GM23338 (cell line): ENCODE results near the gene CADPS2. TPM values are rescaled to one million over a fixed set of nuclear protein-coding genes. Genes with fewer than 3 reads are reported as not detected.

Experiments
- ATAC-seq: fragments of 200-7000 bp; cut with Tn5 transposase; 3 replicates; pipeline ENCODE4 v1.9.1; 2020
- DNase-seq: peaks from one replicate; pipeline ENCODE4 v3.0.0-alpha.2; 2015; ENCODE audit warnings: low spot score
- H2AFZ ChIP-seq: fragments of 200-600 bp; sonication (generic); 2 replicates; pipeline ENCODE4 v1.8.0; 2016; ENCODE audit warnings: antibody characterized with exemption, mild to moderate bottlenecking, moderate library complexity
- H3F3A ChIP-seq: fragments of 200-600 bp; sonication (generic); replicated peaks from 2 replicates; pipeline ENCODE4 v1.8.0; 2017; ENCODE audit warnings: antibody characterized with exemption, mixed run types, low read depth
- H3K27ac ChIP-seq: fragments of 200-600 bp; sonication (generic); 2 replicates; pipeline ENCODE4 v1.6.1; 2016; ENCODE audit warnings: low read depth
- H3K27me3 ChIP-seq: fragments of 200-600 bp; sonication (generic); 2 replicates; pipeline ENCODE4 v1.8.0; 2016; ENCODE audit warnings: mild to moderate bottlenecking, mixed run types, moderate library complexity; ENCODE audit not compliant: insufficient read depth
- H3K36me3 ChIP-seq: fragments of 200-600 bp; sonication (generic); 2 replicates; pipeline ENCODE4 v1.8.0; 2016; ENCODE audit warnings: mild to moderate bottlenecking; ENCODE audit not compliant: insufficient read depth
- H3K4me1 ChIP-seq: fragments of 200-600 bp; sonication (generic); 2 replicates; pipeline ENCODE4 v1.8.0; 2016; ENCODE audit warnings: mild to moderate bottlenecking, moderate library complexity; ENCODE audit not compliant: insufficient read depth
- H3K4me2 ChIP-seq: fragments of 200-600 bp; sonication (generic); 2 replicates; pipeline ENCODE4 v1.7.1; 2017; ENCODE audit warnings: mixed run types
- H3K4me3 ChIP-seq: fragments of 200-600 bp; sonication (generic); 2 replicates; pipeline ENCODE4 v1.6.1; 2016; ENCODE audit warnings: mixed run types
- H3K79me2 ChIP-seq: fragments of 200-600 bp; sonication (generic); replicated peaks from 2 replicates; pipeline ENCODE4 v1.8.0; 2017; ENCODE audit warnings: mild to moderate bottlenecking; ENCODE audit not compliant: insufficient read depth
- H3K9me2 ChIP-seq: fragments of 200-600 bp; sonication (generic); 2 replicates; pipeline ENCODE4 v1.8.0; 2017; ENCODE audit not compliant: insufficient read depth
- H4K20me1 ChIP-seq: fragments of 200-600 bp; sonication (generic); replicated peaks from 2 replicates; pipeline ENCODE4 v1.8.0; 2017; ENCODE audit warnings: mild to moderate bottlenecking; ENCODE audit not compliant: insufficient read depth
- H3K27ac Mint-ChIP-seq: 2 replicates; pipeline ENCODE4 v1.8.0; 2020; ENCODE audit warnings: inconsistent platforms, mild to moderate bottlenecking, moderate library complexity, mixed read lengths
- H3K27me3 Mint-ChIP-seq: 3 replicates; pipeline ENCODE4 v1.8.0; 2022; ENCODE audit warnings: low read depth, mild to moderate bottlenecking, moderate library complexity, mixed read lengths, inconsistent platforms; ENCODE audit not compliant: insufficient read depth, poor library complexity
- H3K36me3 Mint-ChIP-seq: 3 replicates; pipeline ENCODE4 v1.8.0; 2021; ENCODE audit warnings: low read depth, mild to moderate bottlenecking, inconsistent platforms, moderate library complexity, mixed read lengths
- H3K4me1 Mint-ChIP-seq: 3 replicates; pipeline ENCODE4 v1.8.0; 2020; ENCODE audit warnings: mild to moderate bottlenecking, inconsistent platforms, mixed read lengths
- H3K4me3 Mint-ChIP-seq: 3 replicates; pipeline ENCODE4 v1.8.0; 2021; ENCODE audit warnings: moderate library complexity, mild to moderate bottlenecking, inconsistent platforms, mixed read lengths
- H3K9me3 Mint-ChIP-seq: 3 replicates; pipeline ENCODE4 v1.8.0; 2020; ENCODE audit warnings: moderate library complexity, mild to moderate bottlenecking, inconsistent platforms, mixed read lengths
- EZH2 ChIP-seq: fragments of 200-600 bp; sonication (generic); IDR thresholded peaks from one replicate; pipeline ENCODE4 v1.8.0; 2017; ENCODE audit warnings: antibody characterized with exemption, mild to moderate bottlenecking, low read depth; ENCODE audit not compliant: unreplicated experiment
- JUNB ChIP-seq: IDR thresholded peaks from one replicate; pipeline ENCODE4 v1.6.1; 2016; ENCODE audit warnings: antibody characterized with exemption; ENCODE audit not compliant: unreplicated experiment
- STAT1 ChIP-seq: IDR thresholded peaks from one replicate; pipeline ENCODE4 v1.6.1; 2016; ENCODE audit warnings: antibody characterized with exemption; ENCODE audit not compliant: unreplicated experiment
- ZNF114 ChIP-seq: fragments of 250-450 bp; sonication (Bioruptor Pico); IDR thresholded peaks from 2 replicates; pipeline ENCODE4 v1.5.0; 2020; ENCODE audit warnings: mild to moderate bottlenecking, moderate library complexity
- polyA plus RNA-seq: library from polyadenylated mRNA; unstranded; fragments of >200 nt; fragmentation: Nextera tagmentation; extraction: Ambion mirVana; gene quantifications from 2 replicates; pipeline ENCODE4 v1.2.1, GENCODE V29; 2016
- total RNA-seq: library from RNA; depleted of rRNA; stranded (reverse); fragments of >200 nt; shearing (Covaris generic); gene quantifications from 2 replicates; pipeline ENCODE4 v1.2.3, GENCODE V29; 2014
- TF ChIP-seq, protein P1 (sequence below): IDR thresholded peaks from one replicate; pipeline ENCODE4 v1.6.1; 2018; ENCODE audit warnings: antibody characterized with exemption; ENCODE audit not compliant: unreplicated experiment

CADPS2 gene
- total and polyA plus RNA-seq, 2 experiments from 2014 or later: 16.3 to 36.9 TPM

DNA sequence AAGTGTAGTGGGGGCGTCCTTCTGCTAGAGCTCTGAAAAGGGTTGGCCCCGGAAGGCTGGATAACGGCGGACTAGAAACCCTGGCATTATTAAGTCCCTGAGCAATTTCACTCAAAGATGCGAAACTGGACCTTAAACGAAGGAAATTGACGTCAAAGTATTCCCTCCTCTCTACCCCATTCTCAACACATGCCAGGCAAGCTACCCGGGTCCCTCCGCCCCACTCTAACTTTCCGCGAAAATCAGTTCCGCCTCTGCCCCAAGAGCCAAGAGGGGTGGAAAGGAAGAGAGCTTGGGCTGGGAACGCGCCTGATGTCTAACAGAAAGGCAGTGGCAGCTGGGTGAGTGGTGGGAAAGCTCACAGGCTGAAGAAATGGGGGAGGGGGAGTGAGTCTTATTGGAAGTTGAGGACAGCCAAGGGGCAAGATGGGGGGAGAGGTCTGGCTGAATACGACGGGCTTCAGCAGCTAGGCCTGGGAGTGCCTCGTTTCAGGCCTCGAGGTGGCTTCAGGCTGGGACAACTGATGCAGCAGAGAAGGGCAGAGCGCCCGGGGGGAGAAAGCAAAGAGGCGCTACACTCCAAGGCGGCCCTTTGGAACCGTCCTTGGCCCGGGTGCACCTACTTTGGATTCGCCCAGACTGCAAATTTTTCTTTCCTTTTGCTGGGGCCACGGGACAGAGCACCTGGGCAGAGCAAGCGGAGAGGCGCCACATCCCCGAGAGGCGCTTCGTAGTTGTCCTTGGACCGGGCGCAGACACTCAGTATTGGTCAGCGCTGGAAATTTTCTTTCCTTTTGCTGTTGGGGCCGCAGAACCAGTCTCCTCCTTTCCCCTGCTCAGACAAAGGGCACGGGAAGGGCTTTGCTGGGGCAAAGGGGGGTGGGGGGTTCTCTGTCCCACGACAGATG, 579.7 kb downstream of the CADPS2 start:
- peak; percentile 7 for ATAC-seq
- no peaks in the 10 kb centered on the region for H3K9me3 Mint-ChIP-seq
- Histone ChIP-seq H2AFZ (peak overlapping the region; percentile 87), H3K9me2 (no peaks in the 10 kb centered on the region), H3K4me1 (peaks cover 58% of the 10 kb centered on the region), H3K4me2 (peak overlapping the region; percentile 93), H3K27ac (no peak overlapping the region), H3K79me2 (no peaks in the 10 kb centered on the region), H3K36me3 (no peaks in the 10 kb centered on the region), H3K4me3 (peak overlapping the region; percentile 74), H4K20me1 (0 out of 2 replicates have a peak, but pooled peaks cover 3% of the 10 kb centered on the region), H3F3A (peaks cover 29% of the 10 kb centered on the region; the same call in 1 of the 2 replicates), H3K27me3 (peaks cover 100% of the 10 kb centered on the region)
- peak; percentile 94 for DNase-seq
- H3K4me1 Mint-ChIP-seq: peaks cover 46% of the 10 kb centered on the region
- no peaks in the 10 kb centered on the region for H3K36me3 Mint-ChIP-seq
- no peak overlapping the region for H3K27ac Mint-ChIP-seq
- no peak for TF ChIP-seq JUNB
- peak; percentile 93 for TF ChIP-seq EZH2
- peaks cover 88% of the 10 kb centered on the region for H3K27me3 Mint-ChIP-seq
- peak overlapping the region; percentile 83 for H3K4me3 Mint-ChIP-seq

DNA sequence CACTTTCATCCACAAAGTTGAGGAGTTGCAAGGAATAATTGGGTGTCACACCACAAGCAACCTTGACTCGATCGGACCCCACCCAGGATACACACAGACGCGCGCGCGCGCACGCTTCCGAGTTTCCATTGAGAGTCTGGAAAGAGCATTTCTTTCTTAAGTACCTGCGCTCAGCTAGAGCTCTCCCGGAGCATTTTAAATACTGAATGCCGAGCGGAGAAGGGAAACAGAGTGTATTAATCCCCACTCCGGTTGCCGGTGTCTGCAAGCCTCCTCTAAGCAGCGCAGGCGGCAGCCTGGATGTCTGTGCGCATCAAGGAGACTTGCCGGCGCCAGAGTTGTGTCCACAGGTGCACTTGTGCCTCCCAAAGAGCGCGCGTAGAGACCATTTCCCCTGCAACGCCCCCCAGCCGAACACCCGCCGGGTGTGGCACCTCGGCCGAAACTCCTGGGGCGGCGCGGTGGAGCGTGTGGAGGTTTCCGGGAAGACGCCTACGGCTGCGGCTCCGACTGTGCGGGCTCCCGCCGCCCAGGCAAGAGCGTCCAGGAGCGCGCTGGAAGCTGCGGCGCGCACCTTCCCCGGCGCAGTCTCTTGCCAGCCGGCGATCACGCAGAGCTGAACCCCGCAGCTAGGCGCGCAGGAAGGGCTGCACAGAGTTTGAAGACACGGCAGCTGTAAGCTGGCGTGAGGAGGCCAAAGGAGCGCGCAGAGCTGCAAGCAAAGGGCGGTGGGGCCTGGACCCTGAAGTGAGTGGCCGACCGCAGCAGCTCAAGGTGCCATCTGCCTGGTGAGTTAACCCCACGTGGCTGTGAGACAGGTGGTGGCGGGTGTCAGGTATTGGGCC, 580.6 kb downstream of the CADPS2 start:
- peaks cover 88% of the 10 kb centered on the region for H3K27me3 Mint-ChIP-seq
- peak overlapping the region; percentile 74 for H3K4me3 ChIP-seq

DNA sequence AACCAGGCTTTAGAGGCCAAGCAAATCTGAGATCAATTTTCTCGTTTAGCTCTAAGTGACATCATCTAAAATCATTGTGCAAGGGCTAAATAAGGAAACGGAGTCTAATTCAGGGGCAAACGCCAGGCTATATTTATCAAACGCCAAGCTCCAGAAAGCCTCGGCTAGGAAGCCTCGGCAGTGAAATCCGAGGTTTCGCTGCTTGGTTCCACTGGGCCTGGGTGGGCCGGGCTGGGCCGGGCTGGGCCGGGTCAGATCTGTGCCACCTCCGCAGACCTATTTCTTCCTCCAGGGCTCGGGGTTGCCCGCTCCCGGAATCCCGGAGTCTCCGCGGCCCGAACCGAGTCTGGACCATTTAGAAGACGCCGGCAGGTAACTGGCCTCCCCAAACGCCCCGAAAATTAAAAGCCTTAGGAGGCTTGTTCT, 581.3 kb downstream of the CADPS2 start:
- 0 out of 2 replicates have a peak, but pooled peaks cover 3% of the 10 kb centered on the region for H4K20me1 ChIP-seq
- Mint-ChIP-seq H3K36me3 (no peaks in the 10 kb centered on the region), H3K27ac (no peak overlapping the region), H3K27me3 (peaks cover 91% of the 10 kb centered on the region), H3K4me1 (peaks cover 52% of the 10 kb centered on the region), H3K9me3 (no peaks in the 10 kb centered on the region), H3K4me3 (peak overlapping the region; percentile 83)
- DNase-seq (peak; percentile 60), ATAC-seq (0 out of 3 replicates have a peak, but pooled peaks have one; percentile 1)
- H3K79me2 ChIP-seq: no peaks in the 10 kb centered on the region
- H3K4me2 ChIP-seq: peak overlapping the region; percentile 93
- no peak overlapping the region for H3K27ac ChIP-seq
- peaks cover 60% of the 10 kb centered on the region for H3K4me1 ChIP-seq
- no peaks in the 10 kb centered on the region for H3K36me3 ChIP-seq
- peak overlapping the region; percentile 87 for H2AFZ ChIP-seq
- TF ChIP-seq, protein P1, sequence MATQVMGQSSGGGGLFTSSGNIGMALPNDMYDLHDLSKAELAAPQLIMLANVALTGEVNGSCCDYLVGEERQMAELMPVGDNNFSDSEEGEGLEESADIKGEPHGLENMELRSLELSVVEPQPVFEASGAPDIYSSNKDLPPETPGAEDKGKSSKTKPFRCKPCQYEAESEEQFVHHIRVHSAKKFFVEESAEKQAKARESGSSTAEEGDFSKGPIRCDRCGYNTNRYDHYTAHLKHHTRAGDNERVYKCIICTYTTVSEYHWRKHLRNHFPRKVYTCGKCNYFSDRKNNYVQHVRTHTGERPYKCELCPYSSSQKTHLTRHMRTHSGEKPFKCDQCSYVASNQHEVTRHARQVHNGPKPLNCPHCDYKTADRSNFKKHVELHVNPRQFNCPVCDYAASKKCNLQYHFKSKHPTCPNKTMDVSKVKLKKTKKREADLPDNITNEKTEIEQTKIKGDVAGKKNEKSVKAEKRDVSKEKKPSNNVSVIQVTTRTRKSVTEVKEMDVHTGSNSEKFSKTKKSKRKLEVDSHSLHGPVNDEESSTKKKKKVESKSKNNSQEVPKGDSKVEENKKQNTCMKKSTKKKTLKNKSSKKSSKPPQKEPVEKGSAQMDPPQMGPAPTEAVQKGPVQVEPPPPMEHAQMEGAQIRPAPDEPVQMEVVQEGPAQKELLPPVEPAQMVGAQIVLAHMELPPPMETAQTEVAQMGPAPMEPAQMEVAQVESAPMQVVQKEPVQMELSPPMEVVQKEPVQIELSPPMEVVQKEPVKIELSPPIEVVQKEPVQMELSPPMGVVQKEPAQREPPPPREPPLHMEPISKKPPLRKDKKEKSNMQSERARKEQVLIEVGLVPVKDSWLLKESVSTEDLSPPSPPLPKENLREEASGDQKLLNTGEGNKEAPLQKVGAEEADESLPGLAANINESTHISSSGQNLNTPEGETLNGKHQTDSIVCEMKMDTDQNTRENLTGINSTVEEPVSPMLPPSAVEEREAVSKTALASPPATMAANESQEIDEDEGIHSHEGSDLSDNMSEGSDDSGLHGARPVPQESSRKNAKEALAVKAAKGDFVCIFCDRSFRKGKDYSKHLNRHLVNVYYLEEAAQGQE: no peak
- TF ChIP-seq STAT1: no peak
- H3F3A ChIP-seq: peaks cover 31% of the 10 kb centered on the region
- H3K9me2 ChIP-seq: no peaks in the 10 kb centered on the region
- peaks cover 100% of the 10 kb centered on the region for H3K27me3 ChIP-seq
- H3K4me3 ChIP-seq: peak overlapping the region; percentile 74

More for the DNA sequence above, 580.6 kb downstream of the CADPS2 start:
- TF ChIP-seq ZNF114 (CRISPR knock-in tag) (no peak), EZH2 (peak; percentile 93)
- Mint-ChIP-seq H3K36me3 (no peaks in the 10 kb centered on the region), H3K4me1 (peaks cover 49% of the 10 kb centered on the region), H3K27ac (no peak overlapping the region), H3K4me3 (peak overlapping the region; percentile 83), H3K9me3 (no peaks in the 10 kb centered on the region)
- Histone ChIP-seq H3K27me3 (peaks cover 100% of the 10 kb centered on the region), H3K4me2 (peak overlapping the region; percentile 93), H3F3A (peaks cover 31% of the 10 kb centered on the region), H3K4me1 (peaks cover 58% of the 10 kb centered on the region), H2AFZ (peak overlapping the region; percentile 87), H3K79me2 (no peaks in the 10 kb centered on the region), H3K9me2 (no peaks in the 10 kb centered on the region), H3K36me3 (no peaks in the 10 kb centered on the region), H3K27ac (no peak overlapping the region), H4K20me1 (0 out of 2 replicates have a peak, but pooled peaks cover 3% of the 10 kb centered on the region)
- ATAC-seq: peak; percentile 26
- peak; percentile 70 for DNase-seq
